GM12878 (cell line): Measurements from ENCODE around the gene SEPTIN5.

Source experiments
- BRCA1 ChIP-seq: IDR thresholded peaks from 2 replicates; pipeline ENCODE4 v1.6.1; 2011; ENCODE audit warnings: low read depth, low read length, improper control_type of control experiment
- EP300 ChIP-seq, 2 experiments: fragments of 150-350 bp in 1 of 2; IDR thresholded peaks; 2 replicates each; pipeline ENCODE4 v1.6.1; 2011 to 2012; ENCODE audit warnings: low read depth in 2 of 2, low read length in 2 of 2, borderline replicate concordance in 1 of 2, improper control_type of control experiment in 1 of 2, inconsistent platforms in 1 of 2; ENCODE audit not compliant: control insufficient read depth in 1 of 2
- POLR2A ChIP-seq: IDR thresholded peaks from 2 replicates; pipeline ENCODE4 v1.6.1; 2011; ENCODE audit warnings: low read depth, mild to moderate bottlenecking, low read length
- ZNF217 ChIP-seq: fragments of 450-650 bp; IDR thresholded peaks from 2 replicates; pipeline ENCODE4 v1.6.1; 2017; ENCODE audit warnings: antibody characterized with exemption, mild to moderate bottlenecking

- TF ChIP-seq BRCA1 (no peak), ZNF217 (no peak), POLR2A (no peak), EP300 (IDR thresholded peaks at IDR 0.05; ENCODE audit: borderline replicate concordance in 1 of 2, control insufficient read depth in 1 of 2, low read depth in 2 of 2, low read length in 2 of 2) (no peak)
Measured at GRCh38 chr22:19693981-19694670, 20.2 kb upstream of the SEPTIN5 start.
